SH-SY5Y (cell line): Measurements from ENCODE around the gene XRCC1.

ENCODE experiments used
- GATA2 ChIP-seq: IDR thresholded peaks from 2 replicates; pipeline ENCODE4 v1.6.1; 2011; ENCODE audit warnings: mild to moderate bottlenecking, low read depth, low read length
- GATA3 ChIP-seq: IDR thresholded peaks from 2 replicates; pipeline ENCODE4 v1.6.1; 2011; ENCODE audit warnings: low read depth, mild to moderate bottlenecking, low read length, moderate library complexity

DNA sequence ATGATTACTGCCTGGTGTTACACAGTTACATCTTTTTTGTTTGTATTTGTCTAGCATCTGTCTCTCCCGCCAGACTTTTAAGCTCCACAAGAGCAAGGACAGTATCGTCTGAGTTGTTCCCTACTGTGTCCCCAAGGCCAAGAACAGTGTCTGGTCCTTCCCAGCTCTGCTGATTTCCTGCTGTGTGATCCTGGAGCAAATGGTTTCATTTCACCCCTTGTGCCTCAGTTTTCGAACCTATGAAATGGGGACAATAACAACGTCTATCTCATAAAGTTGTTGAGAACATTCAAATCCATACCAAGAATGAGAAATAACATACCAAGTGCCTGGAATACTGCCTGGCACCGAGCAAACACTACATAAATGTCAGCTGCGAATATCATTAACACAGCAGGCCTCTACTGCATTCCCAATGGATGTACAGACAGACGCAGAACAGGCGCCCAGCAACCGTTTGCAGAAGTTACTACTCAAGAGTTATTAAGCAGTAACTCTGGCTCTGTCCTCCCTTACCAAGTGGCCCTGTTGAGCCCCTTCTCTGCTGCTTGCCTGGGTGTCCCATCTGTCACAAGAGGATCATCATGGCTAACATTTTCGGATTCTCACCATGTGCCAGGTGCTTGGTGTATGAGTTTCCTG, 11.4 kb downstream of the XRCC1 start:
- TF ChIP-seq GATA2 (no peak), GATA3 (no peak)
